HepG2 (cell line): ENCODE results near the gene SNN. TPM values are rescaled to one million over a fixed set of nuclear protein-coding genes. Genes with fewer than 3 reads are reported as not detected.

ENCODE experiments used
- ARID4A ChIP-seq: sonication (generic); formaldehyde crosslinking; IDR thresholded peaks from 2 replicates; pipeline ENCODE4 v1.5.0; 2020; ENCODE audit warnings: mild to moderate bottlenecking, missing genetic modification reagents, borderline replicate concordance
- EZH2 ChIP-seq: conservative IDR thresholded peaks from 2 replicates; pipeline ENCODE4 v1.6.1; 2012; ENCODE audit warnings: mild to moderate bottlenecking, low read depth, low read length, moderate library complexity
- FOXJ3 ChIP-seq: sonication (generic); formaldehyde crosslinking; IDR thresholded peaks from 2 replicates; pipeline ENCODE4 v1.4.0; 2020; ENCODE audit warnings: missing genetic modification reagents, mild to moderate bottlenecking, borderline replicate concordance
- FOXP1 ChIP-seq, 2 experiments: fragments of 450-650 bp in 1 of 2; IDR thresholded peaks; 2 replicates each; pipeline ENCODE4 v1.6.1; 2017 to 2018; ENCODE audit warnings: antibody characterized with exemption in 1 of 2
- HIVEP1 ChIP-seq: sonication (generic); formaldehyde crosslinking; IDR thresholded peaks from 2 replicates; pipeline ENCODE4 v1.4.0; 2020; ENCODE audit warnings: mild to moderate bottlenecking, missing genetic modification reagents
- HOXA7 ChIP-seq: sonication (generic); formaldehyde crosslinking; IDR thresholded peaks from 2 replicates; pipeline ENCODE4 v1.8.1; 2022; ENCODE audit warnings: mild to moderate bottlenecking, missing genetic modification reagents, moderate library complexity
- MEIS2 ChIP-seq: sonication (generic); formaldehyde crosslinking; IDR thresholded peaks from 2 replicates; pipeline ENCODE4 v1.9.0; 2021; ENCODE audit warnings: mild to moderate bottlenecking, missing genetic modification reagents
- MYNN ChIP-seq: sonication (generic); formaldehyde crosslinking; IDR thresholded peaks from 2 replicates; pipeline ENCODE4 v1.4.0; 2020; ENCODE audit warnings: mild to moderate bottlenecking, low read depth, missing genetic modification reagents
- PAX8 ChIP-seq: sonication (generic); formaldehyde crosslinking; IDR thresholded peaks from 2 replicates; pipeline ENCODE4 v1.8.0; 2022; ENCODE audit warnings: mild to moderate bottlenecking, missing genetic modification reagents, borderline replicate concordance
- SETDB1 ChIP-seq: sonication (generic); formaldehyde crosslinking; IDR thresholded peaks from 2 replicates; pipeline ENCODE4 v1.5.1; 2020; ENCODE audit warnings: missing genetic modification reagents, mild to moderate bottlenecking, borderline replicate concordance
- SNRNP70 ChIP-seq: fragments of 200-400 bp; formaldehyde crosslinking; IDR thresholded peaks from 2 replicates; pipeline ENCODE4 v1.6.1; 2017; ENCODE audit warnings: mild to moderate bottlenecking, low read depth, low read length, moderate library complexity
- TEAD2 ChIP-seq: sonication (generic); formaldehyde crosslinking; IDR thresholded peaks from 2 replicates; pipeline ENCODE4 v1.9.0; 2021; ENCODE audit warnings: missing genetic modification reagents
- U2AF2 ChIP-seq: fragments of 200-400 bp; formaldehyde crosslinking; IDR thresholded peaks from 2 replicates; pipeline ENCODE4 v1.6.1; 2017; ENCODE audit warnings: low read depth, mild to moderate bottlenecking, low read length
- XBP1 ChIP-seq: sonication (generic); formaldehyde crosslinking; IDR thresholded peaks from 2 replicates; pipeline ENCODE4 v1.5.0; 2020; ENCODE audit warnings: missing genetic modification reagents
- ZFP36 ChIP-seq: fragments of 150-350 bp; IDR thresholded peaks from 2 replicates; pipeline ENCODE4 v1.6.1; 2018; ENCODE audit warnings: borderline replicate concordance, low read length, low read depth; ENCODE audit not compliant: partially characterized antibody
- ZNF17 ChIP-seq: sonication (generic); formaldehyde crosslinking; IDR thresholded peaks from 2 replicates; pipeline ENCODE4 v1.5.0; 2020; ENCODE audit warnings: mild to moderate bottlenecking, missing genetic modification reagents
- ZNF326 ChIP-seq: sonication (generic); formaldehyde crosslinking; IDR thresholded peaks from 2 replicates; pipeline ENCODE4 v1.4.0; 2020; ENCODE audit warnings: missing genetic modification reagents, borderline replicate concordance
- ZNF343 ChIP-seq: sonication (generic); formaldehyde crosslinking; IDR thresholded peaks from 2 replicates; pipeline ENCODE4 v1.4.0; 2020; ENCODE audit warnings: mild to moderate bottlenecking, missing genetic modification reagents
- ZNF451 ChIP-seq: sonication (generic); formaldehyde crosslinking; IDR thresholded peaks from 2 replicates; pipeline ENCODE4 v1.5.0; 2020; ENCODE audit warnings: mild to moderate bottlenecking, missing genetic modification reagents
- ZNF605 ChIP-seq: sonication (generic); formaldehyde crosslinking; IDR thresholded peaks from 2 replicates; pipeline ENCODE4 v1.8.0; 2022; ENCODE audit warnings: mild to moderate bottlenecking, missing genetic modification reagents
- ZNF672 ChIP-seq: sonication (generic); formaldehyde crosslinking; IDR thresholded peaks from 2 replicates; pipeline ENCODE4 v1.8.1; 2022; ENCODE audit warnings: missing genetic modification reagents
- polyA plus RNA-seq, 8 experiments: library from polyadenylated mRNA; depleted of rRNA in 3 of 8; stranded (reverse) in 7 of 8; unstranded in 1 of 8; fragments of >200 nt; fragmentation: Illumina TruSeq in 4 of 8; extraction: Trizol in 4 of 8; gene quantifications; 2 replicates each; pipeline versions ENCODE4 v1.2.1 to v1.2.3, GENCODE V29; 2011 to 2016; ENCODE audit warnings: low read depth in 4 of 8, missing spikeins in 1 of 8, mixed read lengths in 1 of 8; ENCODE audit not compliant: insufficient read depth in 1 of 8
- total RNA-seq, 5 experiments: library from RNA; depleted of rRNA; stranded (reverse); fragments of >200 nt; fragmentation: Illumina TruSeq; extraction: Trizol; gene quantifications; 2 replicates each; pipeline ENCODE4 v1.2.3, GENCODE V29; 2016; ENCODE audit warnings: low read depth in 1 of 5
- TF ChIP-seq, protein P1 (sequence below), 2 experiments: sonication (generic) in 1 of 2; formaldehyde crosslinking in 1 of 2; IDR thresholded peaks; 2 replicates each; pipeline versions ENCODE4 v1.4.0 to v1.6.1; 2018 to 2020; ENCODE audit warnings: missing genetic modification reagents in 2 of 2, borderline replicate concordance in 1 of 2, low read depth in 1 of 2, mild to moderate bottlenecking in 1 of 2, missing biosample characterization in 1 of 2

The SNN gene
- total and polyA plus RNA-seq, 2 of the 13 experiments (the other 11 are each of a cell fraction or from before 2014, with no cell fraction given) = 5.2 to 8.4 TPM

DNA sequence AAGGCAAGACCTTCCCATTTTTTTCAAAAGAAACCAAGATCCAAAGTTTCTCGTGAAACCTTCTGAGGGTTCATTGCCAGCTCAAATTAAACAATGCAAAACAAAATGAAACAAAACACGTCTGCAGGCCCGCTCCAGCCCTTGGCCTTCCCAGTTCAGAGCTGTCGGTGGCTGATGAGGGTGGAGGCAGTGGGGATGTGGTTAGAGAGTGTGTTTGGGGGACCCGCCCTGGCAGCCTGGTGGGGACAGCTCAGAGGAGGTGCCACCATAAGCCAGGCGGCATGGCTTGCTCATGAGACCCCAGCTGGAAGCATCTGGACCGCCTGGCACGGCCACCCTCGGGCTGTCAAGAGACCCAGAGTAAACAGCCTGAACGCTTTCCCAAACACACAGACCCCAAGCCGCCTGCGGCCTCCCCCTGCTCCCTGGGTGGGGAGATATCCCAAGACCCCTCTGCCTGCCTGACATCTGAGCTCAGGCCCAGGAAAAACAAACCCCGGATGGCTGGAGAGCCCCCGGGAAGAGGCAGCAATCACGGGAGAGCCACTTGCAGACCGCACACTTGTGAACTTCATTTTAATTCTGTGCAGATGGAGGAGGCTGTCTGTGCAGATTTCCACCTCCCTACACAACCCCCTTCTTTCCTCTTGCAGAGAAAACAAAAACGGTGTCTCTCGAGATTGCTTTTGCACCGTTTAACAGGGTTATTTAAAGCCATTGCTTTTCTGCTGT, 46.2 kb upstream of the SNN start (continued):
- TF ChIP-seq HIVEP1 (CRISPR knock-in tag) (peak; percentile 68; the same call in 1 of the 2 replicates), ZNF605 (no peak), FOXJ3 (CRISPR knock-in tag) (no peak), SETDB1 (no peak), TEAD2 (no peak), PAX8 (CRISPR knock-in tag) (no peak), ZNF17 (CRISPR knock-in tag) (no peak), ZNF343 (CRISPR knock-in tag) (no peak), MEIS2 (CRISPR knock-in tag) (no peak), ZNF326 (CRISPR knock-in tag) (no peak), MYNN (CRISPR knock-in tag) (no peak), FOXP1 (IDR thresholded peaks at IDR 0.05) (no peak), FOXP1 (CRISPR knock-in tag; IDR thresholded peaks at IDR 0.05) (no peak), EZH2 (no peak), ZNF672 (CRISPR knock-in tag) (no peak), U2AF2 (no peak), ARID4A (CRISPR knock-in tag) (peak; percentile 27; the same call in 1 of the 2 replicates), ZFP36 (no peak), SNRNP70 (no peak), XBP1 (CRISPR knock-in tag) (no peak), HOXA7 (CRISPR knock-in tag) (no peak), ZNF451 (CRISPR knock-in tag) (no peak)
- TF ChIP-seq, protein P1, sequence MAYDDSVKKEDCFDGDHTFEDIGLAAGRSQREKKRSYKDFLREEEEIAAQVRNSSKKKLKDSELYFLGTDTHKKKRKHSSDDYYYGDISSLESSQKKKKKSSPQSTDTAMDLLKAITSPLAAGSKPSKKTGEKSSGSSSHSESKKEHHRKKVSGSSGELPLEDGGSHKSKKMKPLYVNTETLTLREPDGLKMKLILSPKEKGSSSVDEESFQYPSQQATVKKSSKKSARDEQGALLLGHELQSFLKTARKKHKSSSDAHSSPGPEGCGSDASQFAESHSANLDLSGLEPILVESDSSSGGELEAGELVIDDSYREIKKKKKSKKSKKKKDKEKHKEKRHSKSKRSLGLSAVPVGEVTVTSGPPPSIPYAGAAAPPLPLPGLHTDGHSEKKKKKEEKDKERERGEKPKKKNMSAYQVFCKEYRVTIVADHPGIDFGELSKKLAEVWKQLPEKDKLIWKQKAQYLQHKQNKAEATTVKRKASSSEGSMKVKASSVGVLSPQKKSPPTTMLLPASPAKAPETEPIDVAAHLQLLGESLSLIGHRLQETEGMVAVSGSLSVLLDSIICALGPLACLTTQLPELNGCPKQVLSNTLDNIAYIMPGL (CRISPR knock-in tag; IDR thresholded peaks at IDR 0.05; ENCODE audit: borderline replicate concordance in 1 of 2, low read depth in 1 of 2) = no peak
